Inferior parietal cortex (tissue), 1 donor: ENCODE data around the gene AKAP13.

Source experiments
- DNase-seq: peaks from one replicate; pipeline ENCODE4 v3.0.0-alpha.2; 2016; ENCODE audit errors: extremely low spot score

The AKAP13 gene

GRCh38 chr15:85766001-85766831 lies 385.8 kb downstream of the AKAP13 start:
- DNase-seq, result no peak

- DNase-seq, result no peak
These were observed 387.6 kb downstream of the AKAP13 start for GRCh38 chr15:85767785-85768529.

GRCh38 chr15:85768595-85769168 lies 388.3 kb downstream of the AKAP13 start:
- no peak for DNase-seq

- DNase-seq, result no peak
These were observed 388.9 kb downstream of the AKAP13 start for GRCh38 chr15:85769182-85769900.

GRCh38 chr15:85770096-85771041 lies 390.0 kb downstream of the AKAP13 start:
- DNase-seq, result no peak

GRCh38 chr15:85771271-85771670 lies 390.9 kb downstream of the AKAP13 start:
- DNase-seq, result no peak

GRCh38 chr15:85771781-85772445 lies 391.5 kb downstream of the AKAP13 start:
- DNase-seq, result no peak

- DNase-seq, result no peak
These were observed 392.3 kb downstream of the AKAP13 start for GRCh38 chr15:85772668-85773067.

GRCh38 chr15:85773249-85773648 lies 392.8 kb downstream of the AKAP13 start:
- no peak for DNase-seq

GRCh38 chr15:85773970-85774369 lies 393.6 kb downstream of the AKAP13 start:
- DNase-seq, result no peak

GRCh38 chr15:85777250-85778106 lies 397.1 kb downstream of the AKAP13 start:
- DNase-seq, result no peak

- no peak for DNase-seq
These were observed 397.8 kb downstream of the AKAP13 start for GRCh38 chr15:85778107-85778776.

- no peak for DNase-seq
These were observed 398.8 kb downstream of the AKAP13 start for GRCh38 chr15:85779249-85779648.

- DNase-seq, result no peak
These were observed 400.0 kb downstream of the AKAP13 start for GRCh38 chr15:85780225-85780985.

GRCh38 chr15:85781099-85781498 lies 400.7 kb downstream of the AKAP13 start:
- no peak for DNase-seq

- no peak for DNase-seq
These were observed 401.7 kb downstream of the AKAP13 start for GRCh38 chr15:85782064-85782463.

- no peak for DNase-seq
These were observed 405.7 kb downstream of the AKAP13 start for GRCh38 chr15:85785887-85786780.
